A549 treated with GW870086 at 1 μM for 4 hours (cell line): ENCODE results near the gene ACBD3. TPM values are rescaled to one million over a fixed set of nuclear protein-coding genes. Genes with fewer than 3 reads are reported as not detected.

Source experiments
- total RNA-seq: library from RNA; stranded (reverse); fragments of 200-300 nt; extraction: Qiagen RNA extraction; gene quantifications from 5 replicates; pipeline ENCODE4 v1.2.3, GENCODE V29; 2022; ENCODE audit warnings: low read depth

The ACBD3 gene
- total RNA-seq = 20.3 to 29.9 TPM (median 25.1 TPM) in 5 replicates

GRCh38 chr1:226186124-226187018 lies at the start of gene ACBD3:
ACBD3 (minus strand) TSS chr1:226186741; CDS start chr1:226186675, 66 bp downstream.

GRCh38 chr1:226223157-226223785 lies 36.7 kb upstream of the ACBD3 start, which contains the start of gene MIXL1:
MIXL1 (plus strand) TSS chr1:226223664; CDS start chr1:226223682, 18 bp downstream.

Other genes starting within 250 kb of the ACBD3 start
- gene LEFTY2, start 245.5 kb downstream of the ACBD3 start, total RNA-seq = 0.06 to 0.24 TPM in 2 of 5 replicates, not detected in the others
- 6.9 to 9.4 TPM (median 8.2 TPM) in 5 replicates for gene SDE2, start 187.4 kb downstream of the ACBD3 start, total RNA-seq
- gene H3-3A, start 124.0 kb downstream of the ACBD3 start, total RNA-seq = 406 to 451 TPM (median 427 TPM) in 5 replicates
- not detected in 5 replicates for gene MIXL1, start 36.9 kb upstream of the ACBD3 start, total RNA-seq
- gene LIN9, start 122.4 kb upstream of the ACBD3 start, total RNA-seq = 5.7 to 7.8 TPM (median 7.4 TPM) in 5 replicates
- gene PARP1, start 221.4 kb upstream of the ACBD3 start, total RNA-seq = 94.3 to 122 TPM (median 112 TPM) in 5 replicates